Measurements from ENCODE around the gene SEPTIN1.
"Not testable (repeated sequence)": the region's sequence is repeated elsewhere in the genome, so short reads cannot be mapped to it uniquely, and the experiment has no call there.

The SEPTIN1 gene

GRCh38 chr16:30357085-30357714 is 25.2 kb downstream of the SEPTIN1 start:
- DNase-seq = no peak

GRCh38 chr16:30356401-30357084 is 25.8 kb downstream of the SEPTIN1 start:
- DNase-seq = no peak

GRCh38 chr16:30355954-30356308 is 26.4 kb downstream of the SEPTIN1 start:
- DNase-seq = no peak

- DNase-seq = peak; percentile 93
These were observed 27.0 kb downstream of the SEPTIN1 start, which contains the start of gene CD2BP2 for GRCh38 chr16:30355144-30355953. Gene CD2BP2, minus strand, starts transcription at chr16:30355308. Its CDS starts 627 bp downstream, at chr16:30354681.

- no peak for DNase-seq
These were observed 27.8 kb downstream of the SEPTIN1 start for GRCh38 chr16:30354423-30355143.

- DNase-seq = no peak
These were observed 28.8 kb downstream of the SEPTIN1 start for GRCh38 chr16:30353438-30354129.

- no peak for DNase-seq
These were observed 29.6 kb downstream of the SEPTIN1 start for GRCh38 chr16:30352488-30353401.

- DNase-seq = no peak
These were observed 30.6 kb downstream of the SEPTIN1 start for GRCh38 chr16:30351586-30352419.

GRCh38 chr16:30351001-30351441 is 31.3 kb downstream of the SEPTIN1 start:
- DNase-seq = no peak

GRCh38 chr16:30350134-30350871 is 32.1 kb downstream of the SEPTIN1 start:
- no peak for DNase-seq

- no peak for DNase-seq
These were observed 32.7 kb downstream of the SEPTIN1 start for GRCh38 chr16:30349675-30350074.

- no peak for DNase-seq
These were observed 33.4 kb downstream of the SEPTIN1 start for GRCh38 chr16:30348929-30349328.

GRCh38 chr16:30348113-30348512 is 34.2 kb downstream of the SEPTIN1 start:
- DNase-seq = no peak

- no peak for DNase-seq
These were observed 36.1 kb downstream of the SEPTIN1 start for GRCh38 chr16:30346286-30346685.

- DNase-seq = not testable (repeated sequence)
These were observed 38.9 kb downstream of the SEPTIN1 start for GRCh38 chr16:30343491-30343820.

GRCh38 chr16:30342751-30343490 is 39.4 kb downstream of the SEPTIN1 start:
- DNase-seq = no peak

- DNase-seq = not testable (repeated sequence)
These were observed 40.4 kb downstream of the SEPTIN1 start for GRCh38 chr16:30341971-30342370.

GRCh38 chr16:30340621-30341020 is 41.7 kb downstream of the SEPTIN1 start:
- DNase-seq = no peak

GRCh38 chr16:30338715-30339114 is 43.6 kb downstream of the SEPTIN1 start:
- not testable (repeated sequence) for DNase-seq

Data from NCI-H526 treated with DMSO at 0.1 percent for 48 hours (cell line).